Activated CD8-positive, alpha-beta T cell treated with anti-CD3 and anti-CD28 coated beads, Interleukin-2, amount 10 ng/mL, durations not matched to agents 7 days and 5 days (primary cell): ENCODE results near the gene NEK5. TPM values are rescaled to one million over a fixed set of nuclear protein-coding genes. Genes with fewer than 3 reads are reported as not detected.

Experiments
- ATAC-seq: fragments of 150-1000 bp; cut with Tn5 transposase; one replicate; pipeline ENCODE4 v1.10.0; 2021; ENCODE audit warnings: moderate library complexity
- CTCF ChIA-PET: fragments of 350-600 bp; sonication (Branson Sonifier 250); formaldehyde crosslinking; loops from one replicate; lab custom pipeline; 2021; ENCODE audit warnings: antibody characterized with exemption; lab: Charles Lee
- POLR2A ChIA-PET: fragments of 350-600 bp; sonication (Branson Sonifier 250); formaldehyde crosslinking; loops from one replicate; lab custom pipeline; 2021; ENCODE audit warnings: antibody characterized with exemption; lab: Charles Lee
- DNase-seq: peaks from one replicate; pipeline ENCODE4 v3.0.0-alpha.2; 2020
- H3K27ac Mint-ChIP-seq: one replicate; pipeline ENCODE4 v1.8.0; 2021; ENCODE audit warnings: mild to moderate bottlenecking, mixed read lengths
- H3K27me3 Mint-ChIP-seq: one replicate; pipeline ENCODE4 v1.8.0; 2021; ENCODE audit warnings: low read depth, mixed read lengths
- H3K36me3 Mint-ChIP-seq: one replicate; pipeline ENCODE4 v1.8.0; 2021; ENCODE audit warnings: low read depth, mixed read lengths
- H3K4me1 Mint-ChIP-seq: one replicate; pipeline ENCODE4 v1.8.0; 2021; ENCODE audit warnings: low read depth, mixed read lengths
- H3K4me3 Mint-ChIP-seq: one replicate; pipeline ENCODE4 v1.8.0; 2021; ENCODE audit warnings: mild to moderate bottlenecking, mixed read lengths
- H3K9me3 Mint-ChIP-seq: one replicate; pipeline ENCODE4 v1.8.0; 2022; ENCODE audit warnings: mixed read lengths; ENCODE audit not compliant: insufficient read depth
- total RNA-seq, 2 experiments: library from RNA; stranded (reverse); gene quantifications; one replicate each; pipeline ENCODE4 v1.2.3, GENCODE V29; 2021

The NEK5 gene
- total RNA-seq, 2 experiments from 2014 or later: not detected

- no peak for ATAC-seq
- CTCF ChIA-PET: no interaction called here
- H3K4me1 Mint-ChIP-seq: peaks cover 4% of the 10 kb centered on the region
- no peak overlapping the region for H3K27ac Mint-ChIP-seq
- DNase-seq: no peak
- POLR2A ChIA-PET: no interaction called here
- no peaks in the 10 kb centered on the region for H3K9me3 Mint-ChIP-seq
- peaks cover 31% of the 10 kb centered on the region for H3K27me3 Mint-ChIP-seq
- H3K36me3 Mint-ChIP-seq: no peaks in the 10 kb centered on the region
- no peak overlapping the region for H3K4me3 Mint-ChIP-seq
Observed at GRCh38 chr13:52005841-52006522, 122.9 kb downstream of the NEK5 start.

- no peak for ATAC-seq
- DNase-seq: no peak
- Mint-ChIP-seq H3K27ac (no peak overlapping the region), H3K27me3 (peaks cover 21% of the 10 kb centered on the region), H3K9me3 (no peaks in the 10 kb centered on the region), H3K4me1 (no peaks in the 10 kb centered on the region), H3K4me3 (no peak overlapping the region), H3K36me3 (no peaks in the 10 kb centered on the region)
- CTCF ChIA-PET: interaction anchor here (7.2 kb wide), 1 partner anchor 123 kb away, joined by 44 read pairs; the partner anchor contains the start of gene NEK5
- POLR2A ChIA-PET: no interaction called here
Observed at GRCh38 chr13:52004511-52005170, 124.2 kb downstream of the NEK5 start.

- DNase-seq (no peak), ATAC-seq (no peak)
- H3K27ac Mint-ChIP-seq: no peak overlapping the region
- H3K4me1 Mint-ChIP-seq: no peaks in the 10 kb centered on the region
- H3K27me3 Mint-ChIP-seq: peaks cover 21% of the 10 kb centered on the region
- ChIA-PET POLR2A (no interaction called here), CTCF (interaction anchor here (1.3 to 7.2 kb wide), 2 partner anchors 42 to 124 kb away, joined by 3 to 44 read pairs; partner anchors contain the start of gene NEK5)
- H3K36me3 Mint-ChIP-seq: no peaks in the 10 kb centered on the region
- H3K9me3 Mint-ChIP-seq: no peaks in the 10 kb centered on the region
- H3K4me3 Mint-ChIP-seq: no peak overlapping the region
Observed at GRCh38 chr13:52003541-52003940, 125.3 kb downstream of the NEK5 start.

GRCh38 chr13:52002361-52002760, 126.5 kb downstream of the NEK5 start:
- ATAC-seq (no peak), DNase-seq (no peak)
- peaks cover 26% of the 10 kb centered on the region for H3K27me3 Mint-ChIP-seq
- H3K4me1 Mint-ChIP-seq: no peaks in the 10 kb centered on the region
- no peak overlapping the region for H3K27ac Mint-ChIP-seq
- POLR2A ChIA-PET: no interaction called here
- CTCF ChIA-PET: interaction anchor here (1.3 to 7.2 kb wide), 4 partner anchors 10 to 125 kb away, joined by 3 to 44 read pairs (median 16); partner anchors contain the start of genes ALG11, ATP7B and NEK5
- no peak overlapping the region for H3K4me3 Mint-ChIP-seq
- H3K9me3 Mint-ChIP-seq: no peaks in the 10 kb centered on the region
- no peaks in the 10 kb centered on the region for H3K36me3 Mint-ChIP-seq

- Mint-ChIP-seq H3K27me3 (peaks cover 24% of the 10 kb centered on the region), H3K36me3 (no peaks in the 10 kb centered on the region), H3K4me3 (no peak overlapping the region), H3K27ac (no peak overlapping the region), H3K9me3 (no peaks in the 10 kb centered on the region), H3K4me1 (no peaks in the 10 kb centered on the region)
- ChIA-PET POLR2A (no interaction called here), CTCF (interaction anchor here (0.6 to 7.2 kb wide), 9 partner anchors 9 to 449 kb away, joined by 3 to 44 read pairs (median 4); partner anchors contain the start of genes ALG11, ATP7B, NEK5 and VPS36)
- ATAC-seq (peak; percentile 83), DNase-seq (no peak)
Observed at GRCh38 chr13:52001120-52001731, 127.6 kb downstream of the NEK5 start.

GRCh38 chr13:51999921-52000320, 129.0 kb downstream of the NEK5 start:
- DNase-seq: no peak
- Mint-ChIP-seq H3K27me3 (peaks cover 23% of the 10 kb centered on the region), H3K4me1 (peaks cover 6% of the 10 kb centered on the region), H3K4me3 (no peak overlapping the region), H3K9me3 (no peaks in the 10 kb centered on the region), H3K27ac (no peak overlapping the region), H3K36me3 (no peaks in the 10 kb centered on the region)
- ATAC-seq: no peak
- ChIA-PET CTCF (interaction anchor here (1.3 to 7.2 kb wide), 4 partner anchors 8 to 451 kb away, joined by 4 to 44 read pairs (median 16); partner anchors contain the start of genes ALG11, ATP7B, NEK5 and VPS36), POLR2A (interaction anchor here (0.6 kb wide), 1 partner anchor 21 kb away, joined by 3 read pairs; no protein-coding TSS in a partner anchor)

GRCh38 chr13:51999510-51999911, 129.4 kb downstream of the NEK5 start:
- H3K9me3 Mint-ChIP-seq: no peaks in the 10 kb centered on the region
- H3K27me3 Mint-ChIP-seq: peaks cover 25% of the 10 kb centered on the region
- no peaks in the 10 kb centered on the region for H3K36me3 Mint-ChIP-seq
- DNase-seq (no peak), ATAC-seq (no peak)
- H3K27ac Mint-ChIP-seq: no peak overlapping the region
- ChIA-PET CTCF (interaction anchor here (1.1 to 7.2 kb wide), 3 partner anchors 14 to 157 kb away, joined by 3 to 44 read pairs (median 23); partner anchors contain the start of genes ALG11, ATP7B and NEK5), POLR2A (no interaction called here)
- peaks cover 6% of the 10 kb centered on the region for H3K4me1 Mint-ChIP-seq
- no peak overlapping the region for H3K4me3 Mint-ChIP-seq

GRCh38 chr13:51998723-51999509, 130.0 kb downstream of the NEK5 start:
- Mint-ChIP-seq H3K4me1 (peaks cover 6% of the 10 kb centered on the region), H3K27ac (no peak overlapping the region), H3K4me3 (no peak overlapping the region), H3K27me3 (peaks cover 27% of the 10 kb centered on the region), H3K9me3 (no peaks in the 10 kb centered on the region), H3K36me3 (no peaks in the 10 kb centered on the region)
- no peak for ATAC-seq
- ChIA-PET CTCF (interaction anchor here (1.1 to 7.2 kb wide), 3 partner anchors 14 to 158 kb away, joined by 3 to 44 read pairs (median 23); partner anchors contain the start of genes ALG11, ATP7B and NEK5), POLR2A (interaction anchor here (1.2 kb wide), 1 partner anchor 14 kb away, joined by 3 read pairs; no protein-coding TSS in a partner anchor)
- DNase-seq: no peak

- Mint-ChIP-seq H3K4me3 (no peak overlapping the region), H3K27ac (no peak overlapping the region), H3K9me3 (no peaks in the 10 kb centered on the region), H3K36me3 (no peaks in the 10 kb centered on the region), H3K27me3 (peaks cover 27% of the 10 kb centered on the region), H3K4me1 (peaks cover 6% of the 10 kb centered on the region)
- ATAC-seq (no peak), DNase-seq (no peak)
- ChIA-PET CTCF (interaction anchor here (7.2 kb wide), 1 partner anchor 130 kb away, joined by 44 read pairs; the partner anchor contains the start of gene NEK5), POLR2A (interaction anchor here (1.2 kb wide), 1 partner anchor 15 kb away, joined by 3 read pairs; no protein-coding TSS in a partner anchor)
Observed at GRCh38 chr13:51997641-51998330, 131.1 kb downstream of the NEK5 start.

- ChIA-PET CTCF (no interaction called here), POLR2A (no interaction called here)
- no peak overlapping the region for H3K27ac Mint-ChIP-seq
- no peak overlapping the region for H3K4me3 Mint-ChIP-seq
- no peak for DNase-seq
- peaks cover 6% of the 10 kb centered on the region for H3K4me1 Mint-ChIP-seq
- no peak for ATAC-seq
- no peaks in the 10 kb centered on the region for H3K36me3 Mint-ChIP-seq
- H3K9me3 Mint-ChIP-seq: no peaks in the 10 kb centered on the region
- H3K27me3 Mint-ChIP-seq: peaks cover 27% of the 10 kb centered on the region
Observed at GRCh38 chr13:51997186-51997585, 131.7 kb downstream of the NEK5 start.
